Measurements from ENCODE around the gene CARMIL3. TPM values are rescaled to one million over a fixed set of nuclear protein-coding genes. Genes with fewer than 3 reads are reported as not detected.

Gene CARMIL3
- polyA plus RNA-seq, 1 donor from 2014 or later, result 43.6 TPM

DNA sequence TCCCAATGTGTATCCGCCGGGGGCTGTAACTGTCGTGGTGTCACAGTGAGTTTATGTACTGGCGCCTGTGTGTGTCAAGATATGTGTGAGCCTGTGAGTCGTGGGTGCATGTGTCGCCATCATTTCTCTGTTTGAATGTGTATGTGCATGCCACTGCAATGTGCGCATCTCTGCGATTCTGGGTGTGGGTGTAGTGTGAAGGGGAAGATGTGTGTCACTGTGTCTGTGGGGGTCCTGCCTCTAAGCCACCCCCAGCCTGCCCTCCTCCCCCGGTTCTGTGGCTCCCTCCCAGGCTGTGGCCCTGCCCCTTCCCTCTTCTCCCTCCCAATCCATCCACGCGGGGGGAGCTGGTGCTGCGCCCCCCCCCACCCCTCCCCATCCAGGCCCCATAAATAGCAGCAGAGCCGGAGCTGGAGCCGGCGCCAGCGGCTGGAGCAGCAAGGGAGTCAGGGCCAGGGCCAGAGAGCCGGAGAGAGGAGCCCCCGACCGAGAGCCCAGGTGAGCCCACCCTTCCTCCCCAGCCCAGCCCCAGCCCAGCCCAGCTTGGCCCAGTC is 19.4 kb downstream of the CARMIL3 start, which contains the start of gene CPNE6:
TSS of gene CPNE6 (plus strand) at position 419 of the 554 bp plus-strand sequence. CDS start 1,375 bp downstream, outside the sequence.
- H3K27ac ChIP-seq (ENCODE audit: low read length), result no peak within 1 kb of the TSS
- TF ChIP-seq POLR2AphosphoS5 (IDR thresholded peaks at IDR 0.05) (peak; percentile 19), TAF1 (IDR thresholded peaks at IDR 0.05; ENCODE audit: low read depth) (no peak)
- no peaks in the 10 kb centered on the region for H4K20me1 ChIP-seq (ENCODE audit: insufficient read depth)
- H2AFZ ChIP-seq (ENCODE audit: low read depth, low read length), result no peak within 1 kb of the TSS
- H3K4me3 ChIP-seq (ENCODE audit: low read length), result no peak within 1 kb of the TSS
- H3F3A ChIP-seq (ENCODE audit: insufficient read depth, low read length, poor library complexity, severe bottlenecking), result no peaks in the 10 kb centered on the region
- no peaks in the 10 kb centered on the region for H3K36me3 ChIP-seq (ENCODE audit: insufficient read depth, low read length)
- H3K27me3 ChIP-seq (ENCODE audit: insufficient read depth, low read depth, low read length), result no peaks in the 10 kb centered on the region
- no peak within 1 kb of the TSS for H3K4me2 ChIP-seq (ENCODE audit: low read length)
- H3K79me2 ChIP-seq (replicated peaks; ENCODE audit: insufficient read depth, low read length), result no peaks in the 10 kb centered on the region
- no peak within 1 kb of the TSS for H3K9ac ChIP-seq (ENCODE audit: low read length)
- H3K9me2 ChIP-seq (ENCODE audit: insufficient read depth, low read length), result no peaks in the 10 kb centered on the region
- no peaks in the 10 kb centered on the region for H3K9me3 ChIP-seq (ENCODE audit: low read length)

DNA sequence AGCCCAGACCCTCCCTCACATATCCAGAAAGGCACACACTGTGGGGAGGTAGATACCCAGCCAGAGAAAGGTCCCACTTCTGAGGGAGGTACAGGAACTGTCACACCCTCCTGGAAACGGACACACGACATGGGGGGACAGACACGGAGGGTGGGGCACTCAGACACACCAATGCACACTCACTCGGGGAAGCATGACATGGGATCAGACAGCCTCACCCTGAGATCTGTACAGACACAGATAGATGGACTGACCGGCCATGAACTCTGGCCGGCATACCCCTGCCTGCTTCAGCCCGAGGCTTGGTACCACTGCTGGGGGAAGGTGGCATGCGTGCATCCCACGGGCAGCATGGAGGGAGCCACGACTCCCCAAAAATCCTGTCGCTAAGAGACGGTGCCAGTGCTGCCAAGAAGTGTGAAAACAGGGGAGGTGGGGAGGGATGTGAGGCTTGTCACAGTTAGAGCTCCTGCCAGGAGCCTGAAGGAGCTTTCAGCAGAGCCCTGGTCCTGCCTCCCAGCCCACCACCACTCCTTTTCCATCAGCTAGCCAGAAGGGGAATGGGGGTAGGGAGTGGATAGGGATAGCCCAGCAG is 20.1 kb downstream of the CARMIL3 start:
- Histone ChIP-seq H3K27me3 (ENCODE audit: insufficient read depth, low read depth, low read length) (no peaks in the 10 kb centered on the region), H3K9ac (ENCODE audit: low read length) (no peak overlapping the region), H3K4me3 (ENCODE audit: low read length) (no peak overlapping the region), H3F3A (ENCODE audit: insufficient read depth, low read length, poor library complexity, severe bottlenecking) (no peaks in the 10 kb centered on the region), H3K36me3 (ENCODE audit: insufficient read depth, low read length) (no peaks in the 10 kb centered on the region), H3K4me2 (ENCODE audit: low read length) (no peak overlapping the region), H3K27ac (ENCODE audit: low read length) (no peak overlapping the region), H2AFZ (ENCODE audit: low read depth, low read length) (no peak overlapping the region), H3K79me2 (replicated peaks; ENCODE audit: insufficient read depth, low read length) (no peaks in the 10 kb centered on the region), H4K20me1 (ENCODE audit: insufficient read depth) (no peaks in the 10 kb centered on the region), H3K9me2 (ENCODE audit: insufficient read depth, low read length) (no peaks in the 10 kb centered on the region), H3K9me3 (ENCODE audit: low read length) (no peaks in the 10 kb centered on the region)
- TF ChIP-seq MXI1 (conservative IDR thresholded peaks at IDR 0.05; ENCODE audit: poor library complexity, severe bottlenecking) (no peak), RAD21 (conservative IDR thresholded peaks at IDR 0.05) (no peak), POLR2AphosphoS5 (IDR thresholded peaks at IDR 0.05) (no peak), SMC3 (conservative IDR thresholded peaks at IDR 0.05; ENCODE audit: poor library complexity) (no peak), EP300 (conservative IDR thresholded peaks at IDR 0.05; ENCODE audit: poor library complexity, severe bottlenecking) (no peak), TAF1 (IDR thresholded peaks at IDR 0.05; ENCODE audit: low read depth) (no peak), EZH2 (IDR thresholded peaks at IDR 0.05; ENCODE audit: borderline replicate concordance, insufficient read depth, low read length, poor library complexity, severe bottlenecking) (no peak)
- TF ChIP-seq, protein P1, sequence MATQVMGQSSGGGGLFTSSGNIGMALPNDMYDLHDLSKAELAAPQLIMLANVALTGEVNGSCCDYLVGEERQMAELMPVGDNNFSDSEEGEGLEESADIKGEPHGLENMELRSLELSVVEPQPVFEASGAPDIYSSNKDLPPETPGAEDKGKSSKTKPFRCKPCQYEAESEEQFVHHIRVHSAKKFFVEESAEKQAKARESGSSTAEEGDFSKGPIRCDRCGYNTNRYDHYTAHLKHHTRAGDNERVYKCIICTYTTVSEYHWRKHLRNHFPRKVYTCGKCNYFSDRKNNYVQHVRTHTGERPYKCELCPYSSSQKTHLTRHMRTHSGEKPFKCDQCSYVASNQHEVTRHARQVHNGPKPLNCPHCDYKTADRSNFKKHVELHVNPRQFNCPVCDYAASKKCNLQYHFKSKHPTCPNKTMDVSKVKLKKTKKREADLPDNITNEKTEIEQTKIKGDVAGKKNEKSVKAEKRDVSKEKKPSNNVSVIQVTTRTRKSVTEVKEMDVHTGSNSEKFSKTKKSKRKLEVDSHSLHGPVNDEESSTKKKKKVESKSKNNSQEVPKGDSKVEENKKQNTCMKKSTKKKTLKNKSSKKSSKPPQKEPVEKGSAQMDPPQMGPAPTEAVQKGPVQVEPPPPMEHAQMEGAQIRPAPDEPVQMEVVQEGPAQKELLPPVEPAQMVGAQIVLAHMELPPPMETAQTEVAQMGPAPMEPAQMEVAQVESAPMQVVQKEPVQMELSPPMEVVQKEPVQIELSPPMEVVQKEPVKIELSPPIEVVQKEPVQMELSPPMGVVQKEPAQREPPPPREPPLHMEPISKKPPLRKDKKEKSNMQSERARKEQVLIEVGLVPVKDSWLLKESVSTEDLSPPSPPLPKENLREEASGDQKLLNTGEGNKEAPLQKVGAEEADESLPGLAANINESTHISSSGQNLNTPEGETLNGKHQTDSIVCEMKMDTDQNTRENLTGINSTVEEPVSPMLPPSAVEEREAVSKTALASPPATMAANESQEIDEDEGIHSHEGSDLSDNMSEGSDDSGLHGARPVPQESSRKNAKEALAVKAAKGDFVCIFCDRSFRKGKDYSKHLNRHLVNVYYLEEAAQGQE (IDR thresholded peaks at IDR 0.05; ENCODE audit: borderline replicate concordance), result no peak
- TF ChIP-seq, protein P2, sequence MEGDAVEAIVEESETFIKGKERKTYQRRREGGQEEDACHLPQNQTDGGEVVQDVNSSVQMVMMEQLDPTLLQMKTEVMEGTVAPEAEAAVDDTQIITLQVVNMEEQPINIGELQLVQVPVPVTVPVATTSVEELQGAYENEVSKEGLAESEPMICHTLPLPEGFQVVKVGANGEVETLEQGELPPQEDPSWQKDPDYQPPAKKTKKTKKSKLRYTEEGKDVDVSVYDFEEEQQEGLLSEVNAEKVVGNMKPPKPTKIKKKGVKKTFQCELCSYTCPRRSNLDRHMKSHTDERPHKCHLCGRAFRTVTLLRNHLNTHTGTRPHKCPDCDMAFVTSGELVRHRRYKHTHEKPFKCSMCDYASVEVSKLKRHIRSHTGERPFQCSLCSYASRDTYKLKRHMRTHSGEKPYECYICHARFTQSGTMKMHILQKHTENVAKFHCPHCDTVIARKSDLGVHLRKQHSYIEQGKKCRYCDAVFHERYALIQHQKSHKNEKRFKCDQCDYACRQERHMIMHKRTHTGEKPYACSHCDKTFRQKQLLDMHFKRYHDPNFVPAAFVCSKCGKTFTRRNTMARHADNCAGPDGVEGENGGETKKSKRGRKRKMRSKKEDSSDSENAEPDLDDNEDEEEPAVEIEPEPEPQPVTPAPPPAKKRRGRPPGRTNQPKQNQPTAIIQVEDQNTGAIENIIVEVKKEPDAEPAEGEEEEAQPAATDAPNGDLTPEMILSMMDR (IDR thresholded peaks at IDR 0.05; ENCODE audit: poor library complexity, severe bottlenecking), result no peak

All from neural cell (in vitro differentiated cells).